DMS79 treated with DMSO at 0.1 percent for 48 hours (cell line): ENCODE data around the gene PIGS.
A peak's percentile ranks its signal among the peaks of the same experiment; 100 is the strongest.

Experiments used
- DNase-seq: peaks from one replicate; lab custom pipeline; 2025; lab: John Stamatoyannopoulos, UW

PIGS gene

DNA sequence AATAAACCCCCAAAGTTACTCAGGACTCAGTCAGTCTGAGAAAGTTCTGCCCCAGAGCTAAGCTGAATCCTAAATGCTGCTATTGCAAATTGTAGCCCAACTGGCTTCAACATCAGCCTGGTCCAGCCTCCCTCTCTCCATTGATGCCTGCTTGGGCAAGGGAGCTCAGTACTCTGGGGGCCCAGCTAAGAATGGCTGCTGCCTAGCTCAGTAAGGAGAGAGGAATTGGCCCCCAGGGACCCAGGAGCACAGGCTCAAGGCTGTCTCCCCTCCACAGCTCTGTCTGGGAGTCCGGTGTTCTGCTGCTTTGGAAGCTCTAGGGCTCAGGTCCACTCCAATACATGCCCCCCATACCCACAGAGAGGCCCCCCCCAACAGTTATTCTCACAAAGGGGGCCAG lies 20.5 kb downstream of the PIGS start:
- DNase-seq, result no peak

DNA sequence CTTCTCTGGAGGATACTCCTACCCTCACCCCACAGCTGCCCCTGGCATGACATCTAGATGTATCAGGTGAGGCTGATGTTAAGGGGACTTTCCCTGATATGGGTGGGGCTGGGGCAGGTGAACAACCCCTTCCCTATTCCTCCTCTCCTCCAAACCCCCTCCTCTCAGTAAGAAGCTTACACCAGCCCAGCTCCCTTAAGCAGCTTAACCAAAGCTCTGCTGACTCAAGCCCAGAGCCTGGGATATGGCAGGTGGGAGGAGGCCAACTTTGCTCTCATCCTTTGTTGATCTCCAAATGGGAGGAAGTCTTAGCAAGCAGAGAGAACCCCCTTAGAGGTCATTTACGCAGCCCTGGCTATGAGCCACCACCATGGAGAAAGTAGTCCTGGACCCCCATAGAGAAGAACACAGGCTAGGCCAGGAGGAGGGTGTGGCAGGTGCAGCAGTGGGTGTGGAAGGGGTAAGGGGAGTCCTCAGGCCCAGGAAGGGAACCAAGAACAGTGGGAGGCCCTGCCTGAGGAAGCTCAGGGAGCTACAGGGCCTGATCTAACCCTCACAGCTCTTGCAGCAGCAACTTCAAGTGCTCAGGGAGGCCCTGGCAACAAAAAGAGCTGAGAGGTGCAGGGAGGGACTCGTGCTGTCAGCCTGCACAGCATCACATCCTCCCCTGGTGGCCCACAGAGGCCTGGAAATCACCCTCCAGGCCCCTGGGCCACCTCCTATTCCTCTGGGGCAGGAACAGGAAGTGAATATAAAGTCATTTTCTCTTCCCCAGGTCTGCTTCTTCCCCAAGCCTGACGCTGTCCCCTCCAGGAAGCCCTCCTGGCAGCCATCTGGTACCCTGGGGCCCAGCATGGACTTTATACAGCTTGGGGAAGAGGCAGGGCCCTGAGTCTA lies 21.8 kb downstream of the PIGS start:
- no peak for DNase-seq

DNA sequence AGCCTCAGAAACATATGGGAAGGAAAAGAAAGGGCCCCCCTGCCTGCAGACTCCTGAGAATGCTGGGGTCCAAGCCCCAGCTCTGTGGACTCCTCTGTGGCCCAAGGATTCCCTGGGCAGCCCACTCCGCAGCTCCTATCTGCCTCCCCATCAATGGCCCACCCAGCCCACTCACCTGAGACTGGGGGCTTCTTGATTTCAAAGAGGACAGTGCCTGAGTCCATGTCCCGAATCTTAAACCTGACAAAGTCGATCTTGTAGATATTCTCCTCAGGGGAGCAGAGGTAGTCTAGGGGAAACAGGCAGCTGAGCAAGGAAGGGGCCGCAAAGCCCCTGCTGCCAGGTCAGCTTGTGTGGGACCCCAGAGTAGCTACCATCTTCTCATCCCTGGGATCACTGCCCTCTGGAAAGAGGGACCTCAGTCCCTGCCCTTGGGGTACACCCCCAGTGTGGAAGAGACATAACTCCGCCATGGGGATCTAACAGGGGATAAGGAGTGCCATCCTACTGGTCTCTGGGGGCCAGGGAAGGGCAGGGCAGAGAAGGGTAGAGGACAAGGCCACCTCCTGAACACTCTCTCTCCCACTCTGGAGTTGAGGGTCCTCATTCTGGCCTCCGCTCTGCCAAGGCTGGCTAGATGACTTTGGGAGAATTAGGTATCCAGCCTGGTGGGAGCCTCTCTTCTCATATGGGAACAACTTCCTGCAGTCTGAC lies 22.8 kb downstream of the PIGS start:
- DNase-seq, result no peak

DNA sequence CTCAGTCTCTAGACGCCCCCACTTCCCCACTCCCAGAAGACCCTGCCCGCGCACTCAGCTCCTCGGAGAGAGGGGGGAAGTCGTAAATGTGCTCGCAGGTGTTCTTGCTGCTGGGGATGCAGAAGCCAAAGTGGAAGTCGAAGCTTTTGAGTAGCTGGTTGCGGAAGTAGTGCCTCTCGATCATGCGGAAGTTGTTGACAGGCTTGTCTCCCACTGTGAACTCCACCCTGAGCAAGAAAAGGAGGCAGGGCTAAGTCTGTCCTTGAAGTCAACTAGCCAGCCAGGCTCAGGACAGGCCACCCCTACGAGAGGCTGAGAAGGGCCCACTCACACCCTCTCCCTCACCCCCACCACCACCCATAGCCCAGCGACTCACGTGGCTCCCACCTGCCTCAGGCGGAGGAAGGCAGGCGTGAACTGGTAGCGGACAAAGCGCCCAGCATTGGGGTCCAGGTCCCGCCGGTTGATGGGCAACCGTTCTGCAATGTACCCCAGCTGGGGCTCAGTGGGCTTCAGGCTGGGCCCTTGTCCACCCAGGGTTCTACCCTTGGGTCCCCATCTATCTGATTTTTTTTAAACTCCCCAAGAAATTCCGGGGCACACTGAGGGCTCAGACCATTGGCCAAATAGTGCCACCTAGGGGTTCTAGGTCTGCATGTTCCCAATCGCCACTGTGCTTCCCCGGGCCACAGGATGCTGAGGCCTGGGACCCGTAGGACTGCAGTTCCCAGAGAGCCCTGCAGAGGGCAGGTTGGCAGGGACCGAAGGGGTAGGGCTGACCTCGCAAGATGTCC lies 23.5 kb downstream of the PIGS start:
- DNase-seq, result no peak

DNA sequence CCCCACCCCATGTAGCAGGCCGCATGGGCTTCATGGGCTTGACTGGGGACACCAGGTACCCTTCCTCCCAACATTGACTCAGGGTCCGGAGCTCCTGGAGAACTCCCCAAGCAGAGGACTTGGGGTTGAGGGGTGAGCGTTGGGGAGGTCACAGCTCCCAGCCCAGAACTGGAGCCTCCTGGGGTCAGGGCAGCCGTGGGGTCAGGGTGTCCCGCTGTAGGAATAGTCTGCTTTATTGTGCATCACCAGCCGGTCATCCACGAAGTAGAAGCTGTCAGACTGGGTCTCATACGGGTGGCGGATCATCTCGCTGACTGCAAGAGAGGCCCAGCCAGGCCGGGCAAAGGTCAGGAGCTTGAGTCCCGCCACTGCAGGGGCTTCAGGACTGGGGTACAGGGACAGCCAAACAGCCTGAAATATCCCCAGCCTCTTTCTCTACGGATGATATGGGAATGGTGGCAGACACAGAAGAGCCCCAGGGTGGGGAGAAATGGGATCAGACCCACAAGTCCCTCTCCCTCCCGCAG lies 24.2 kb downstream of the PIGS start:
- DNase-seq, result no peak

DNA sequence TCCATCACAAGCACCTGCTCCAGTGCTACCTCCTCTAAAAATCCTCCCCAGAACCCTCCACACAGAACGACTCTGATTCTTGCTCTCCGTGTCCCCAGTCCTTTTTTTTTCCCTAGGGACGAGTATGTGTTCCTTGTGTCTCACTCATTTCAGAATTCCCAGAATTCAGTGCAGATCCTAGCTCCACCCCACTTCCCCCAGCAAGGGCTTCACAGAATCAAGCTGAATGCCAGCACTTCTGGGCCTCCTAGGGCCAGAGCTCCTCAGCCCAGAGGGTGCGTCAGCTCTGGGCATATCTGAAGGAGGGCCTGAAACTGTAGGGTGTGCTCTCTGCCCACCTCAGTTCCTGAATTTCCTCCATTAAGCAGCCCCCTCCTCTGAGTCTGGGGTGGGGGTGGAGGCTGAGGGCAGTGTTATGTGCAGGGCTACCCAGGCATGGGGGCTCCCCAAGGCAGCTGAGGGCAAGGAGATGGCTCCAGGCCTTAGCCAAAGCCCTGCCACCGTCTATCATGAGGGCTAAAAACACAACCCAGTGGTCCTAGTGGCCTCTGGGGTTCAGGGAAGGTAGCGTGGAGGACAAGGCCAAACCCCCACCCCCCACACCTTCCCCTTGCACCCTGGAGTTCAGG lies 25.4 kb downstream of the PIGS start:
- no peak for DNase-seq

DNA sequence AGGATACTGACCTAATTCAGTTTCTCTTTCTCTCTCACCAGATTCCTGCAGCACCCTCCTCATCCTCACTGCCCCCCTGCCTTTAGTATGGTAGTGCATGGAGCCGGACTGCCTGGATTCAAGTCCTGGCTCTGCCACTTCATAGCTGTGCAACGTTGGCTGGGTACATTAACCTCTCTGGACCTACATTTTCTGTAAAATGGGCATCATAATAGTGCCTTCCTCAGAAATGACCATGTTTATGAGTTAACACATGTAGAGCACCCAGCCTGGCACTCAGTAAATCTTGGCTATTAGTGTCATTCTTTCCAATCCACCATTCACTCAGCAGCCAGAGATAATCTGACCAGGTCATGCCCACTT lies 26.2 kb downstream of the PIGS start:
- no peak for DNase-seq

DNA sequence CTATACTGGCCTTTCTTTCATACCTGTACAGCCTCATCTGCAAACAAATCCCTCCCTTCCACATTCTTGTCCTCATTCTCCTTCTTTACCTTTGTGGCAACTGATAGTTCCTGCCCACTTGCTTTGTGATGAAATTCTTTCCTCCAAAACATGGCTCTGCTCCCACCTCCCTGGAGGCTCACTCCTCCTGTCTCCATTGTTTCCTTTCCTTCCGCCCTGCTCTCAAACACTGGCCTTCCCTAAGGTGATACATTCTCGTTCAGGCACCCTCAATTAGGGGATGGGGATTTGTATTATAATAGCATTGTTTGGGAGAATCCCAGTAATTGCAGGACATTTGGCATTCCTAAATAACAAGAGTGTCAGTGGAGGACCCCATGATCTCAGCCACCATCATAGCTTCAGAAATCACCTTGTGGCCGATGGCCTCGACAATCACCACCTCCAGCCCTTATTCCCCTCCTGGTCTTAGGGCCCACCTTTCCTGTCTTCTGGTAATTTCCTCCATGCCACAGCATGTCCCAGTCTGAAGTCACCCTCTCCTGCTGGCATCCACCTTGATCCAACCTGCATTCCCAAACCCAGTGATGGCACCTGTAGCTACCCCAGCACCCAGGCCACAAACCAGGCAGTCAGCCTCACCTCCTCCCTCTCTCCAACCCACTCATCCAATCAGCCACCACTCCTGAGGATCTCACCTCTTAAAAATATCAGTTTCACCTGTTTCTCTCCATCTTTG lies 26.8 kb downstream of the PIGS start:
- no peak for DNase-seq

DNA sequence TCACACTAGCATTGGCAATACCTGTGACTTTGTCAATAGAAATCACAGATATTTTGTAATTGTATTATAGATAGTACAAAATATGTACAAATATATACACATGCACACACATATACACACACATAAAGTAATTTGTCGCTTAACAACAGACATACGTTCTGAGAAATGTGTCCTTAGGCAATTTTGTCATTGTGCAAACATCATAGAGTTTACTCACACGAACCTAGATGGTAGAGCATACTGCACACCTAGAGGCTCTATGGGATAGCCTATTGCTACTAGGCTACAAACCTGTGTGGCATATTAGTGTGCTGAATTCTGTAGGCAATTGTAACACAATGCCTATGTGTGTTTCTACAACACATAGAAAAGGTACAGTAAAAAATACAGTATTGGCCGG lies 29.9 kb downstream of the PIGS start:
- DNase-seq, result no peak

DNA sequence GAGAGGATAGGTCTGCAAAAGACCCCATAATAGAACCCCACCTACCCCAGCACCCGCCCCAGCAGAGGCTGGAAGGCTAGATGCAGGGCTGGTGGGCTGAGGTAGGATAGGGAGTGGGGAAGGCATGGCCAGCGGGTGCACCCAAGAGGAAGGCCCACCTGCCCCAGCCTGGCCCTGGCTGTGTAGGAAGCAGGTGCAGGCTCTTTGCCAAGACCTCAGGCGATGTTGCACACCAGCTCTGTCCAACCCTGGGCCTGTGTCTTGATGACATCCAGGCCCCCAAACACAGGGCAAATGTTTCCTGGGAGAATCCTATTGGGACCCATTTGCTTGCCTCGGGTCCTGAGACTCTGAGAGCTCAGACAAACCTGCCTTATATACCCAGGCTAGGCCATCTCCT lies 31.1 kb downstream of the PIGS start:
- DNase-seq, result peak; percentile 9

DNA sequence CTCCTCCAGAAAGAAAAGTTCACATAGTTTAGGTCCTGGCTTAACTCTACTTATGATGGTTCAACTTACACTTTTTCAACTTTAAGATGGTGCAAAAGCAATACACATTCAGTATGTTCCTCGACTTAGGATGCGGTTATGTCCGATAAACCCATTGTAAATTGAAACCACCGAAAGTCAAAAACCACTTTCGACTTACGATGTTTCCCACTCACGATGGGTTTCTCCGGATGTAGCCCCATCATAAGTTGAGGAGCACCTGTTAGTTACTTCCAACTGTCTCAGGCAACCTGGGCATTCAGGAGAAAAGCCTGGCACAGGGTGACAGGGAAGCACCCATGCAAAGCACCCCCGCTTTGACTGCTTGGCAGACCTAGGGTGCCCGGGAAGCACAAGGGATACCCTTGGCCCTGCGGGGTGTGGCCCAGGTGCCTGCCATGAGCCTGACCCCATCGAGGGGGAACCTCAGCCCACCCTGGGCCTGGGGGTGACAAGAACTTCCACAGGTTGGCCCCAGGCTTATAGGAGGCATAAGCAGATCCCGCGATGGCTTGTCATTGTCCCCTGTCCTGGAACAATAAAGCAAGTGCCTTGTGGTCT lies 32.9 kb downstream of the PIGS start:
- no peak for DNase-seq

DNA sequence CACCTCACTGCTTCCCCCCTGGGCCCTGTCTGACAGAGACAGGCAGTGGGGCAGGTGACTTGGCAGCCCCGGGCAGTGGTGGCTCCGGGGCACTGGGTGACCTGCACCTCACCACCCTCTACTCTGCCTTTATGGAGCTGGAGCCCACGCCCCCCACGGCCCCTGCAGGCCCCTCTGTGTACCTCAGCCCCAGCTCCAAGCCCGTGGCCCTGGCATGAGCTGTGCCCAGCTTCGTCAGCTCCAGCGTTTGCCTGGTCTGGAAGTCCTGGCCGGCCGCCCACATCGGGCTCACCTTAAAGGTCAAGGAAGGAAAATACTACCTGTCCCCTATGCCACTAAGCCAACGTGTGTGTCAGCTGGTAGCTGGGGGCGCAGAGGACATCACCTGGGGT lies 34.1 kb downstream of the PIGS start:
- DNase-seq, result no peak

DNA sequence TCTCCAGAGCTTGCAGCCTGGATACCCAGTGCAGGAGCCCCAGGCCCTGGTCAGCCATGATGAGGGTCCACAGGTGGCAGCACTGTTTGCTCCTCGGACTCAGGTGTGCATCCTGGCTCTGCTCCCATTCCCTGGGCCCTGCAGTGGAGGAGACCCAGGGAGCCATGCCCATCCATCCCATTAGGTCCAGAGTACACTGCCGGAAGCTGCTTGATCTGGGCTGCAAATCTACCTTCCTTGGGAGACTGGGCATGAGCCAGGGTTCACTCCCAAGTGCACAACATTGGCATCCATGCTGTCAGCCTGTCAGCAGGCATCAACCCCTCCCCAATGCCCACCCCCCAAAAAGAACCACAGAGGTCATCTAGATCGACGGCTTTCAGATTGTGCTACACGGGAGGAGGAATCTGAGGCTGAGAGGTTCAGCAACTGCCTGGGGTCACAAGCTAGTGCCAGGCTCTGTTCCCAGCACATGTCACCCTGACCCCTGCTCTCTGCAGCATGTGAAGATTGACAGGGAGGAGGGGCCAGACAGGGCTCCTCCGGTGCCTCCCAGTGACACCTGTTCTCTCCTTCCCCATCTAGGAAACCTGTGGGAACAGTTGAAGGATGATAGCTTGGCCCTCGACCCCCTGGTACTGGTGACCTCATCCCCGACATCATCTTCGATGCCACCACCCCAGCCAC lies 34.6 kb downstream of the PIGS start:
- no peak for DNase-seq

DNA sequence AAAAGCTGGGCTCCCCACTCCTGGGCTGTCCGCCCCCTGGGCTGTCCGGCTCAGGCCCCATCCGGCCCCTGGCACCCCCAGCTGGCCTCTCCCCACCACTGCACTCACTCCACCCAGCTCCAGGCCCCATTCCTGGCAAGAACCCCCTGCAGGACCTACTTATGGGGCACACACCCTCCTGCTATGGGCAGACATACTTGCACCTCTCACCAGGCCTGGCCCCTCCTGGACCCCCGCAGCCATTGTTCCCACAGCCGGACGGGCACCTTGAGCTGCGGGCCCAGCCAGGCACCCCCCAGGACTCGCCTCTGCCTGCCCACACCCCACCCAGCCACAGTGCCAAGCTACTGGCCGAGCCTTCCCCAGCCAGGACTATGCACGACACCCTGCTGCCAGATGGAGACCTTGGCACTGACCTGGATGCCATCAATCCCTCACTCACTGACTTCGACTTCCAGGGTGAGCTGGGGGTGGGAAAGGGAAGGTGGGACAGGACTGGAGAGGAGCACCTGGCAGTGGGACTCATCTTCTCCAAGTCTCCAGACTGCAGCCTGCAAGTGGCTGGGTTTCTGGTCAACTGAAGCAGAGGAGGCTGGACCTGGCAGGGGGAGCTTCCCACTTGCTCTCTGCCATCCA lies 36.5 kb downstream of the PIGS start:
- no peak for DNase-seq

DNA sequence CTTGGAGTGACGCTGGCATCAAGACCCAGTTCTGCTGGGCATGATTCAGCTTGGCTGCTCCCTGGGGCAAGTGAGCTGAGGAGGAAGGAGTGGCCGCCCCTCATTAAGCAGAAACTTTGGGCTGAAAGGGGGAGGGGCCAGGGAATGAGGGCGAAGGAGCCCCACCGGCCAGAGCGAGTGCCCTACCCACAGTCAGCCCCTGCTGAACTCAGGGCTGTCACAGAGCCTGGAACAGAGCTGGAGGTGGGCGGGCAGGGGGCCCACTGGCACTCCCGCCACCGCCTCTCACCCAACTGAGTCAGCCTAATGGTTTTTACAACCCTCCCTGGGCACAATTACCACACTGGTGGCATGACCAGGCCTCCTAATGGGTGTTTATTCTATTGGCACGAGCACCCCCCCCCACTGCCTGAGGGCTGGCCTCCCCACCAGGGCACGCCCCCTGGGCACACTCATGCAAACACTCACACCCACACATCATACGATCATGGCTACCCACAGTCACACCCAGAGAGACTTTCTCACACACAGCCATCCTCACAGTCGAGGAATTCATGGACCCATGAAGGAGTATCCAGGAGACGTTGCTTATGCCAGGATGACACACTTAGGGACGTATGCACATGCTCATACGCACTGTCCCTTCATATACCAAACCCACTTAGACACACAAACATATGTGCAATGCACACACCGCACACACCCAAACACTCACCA lies 38.1 kb downstream of the PIGS start:
- no peak for DNase-seq

DNA sequence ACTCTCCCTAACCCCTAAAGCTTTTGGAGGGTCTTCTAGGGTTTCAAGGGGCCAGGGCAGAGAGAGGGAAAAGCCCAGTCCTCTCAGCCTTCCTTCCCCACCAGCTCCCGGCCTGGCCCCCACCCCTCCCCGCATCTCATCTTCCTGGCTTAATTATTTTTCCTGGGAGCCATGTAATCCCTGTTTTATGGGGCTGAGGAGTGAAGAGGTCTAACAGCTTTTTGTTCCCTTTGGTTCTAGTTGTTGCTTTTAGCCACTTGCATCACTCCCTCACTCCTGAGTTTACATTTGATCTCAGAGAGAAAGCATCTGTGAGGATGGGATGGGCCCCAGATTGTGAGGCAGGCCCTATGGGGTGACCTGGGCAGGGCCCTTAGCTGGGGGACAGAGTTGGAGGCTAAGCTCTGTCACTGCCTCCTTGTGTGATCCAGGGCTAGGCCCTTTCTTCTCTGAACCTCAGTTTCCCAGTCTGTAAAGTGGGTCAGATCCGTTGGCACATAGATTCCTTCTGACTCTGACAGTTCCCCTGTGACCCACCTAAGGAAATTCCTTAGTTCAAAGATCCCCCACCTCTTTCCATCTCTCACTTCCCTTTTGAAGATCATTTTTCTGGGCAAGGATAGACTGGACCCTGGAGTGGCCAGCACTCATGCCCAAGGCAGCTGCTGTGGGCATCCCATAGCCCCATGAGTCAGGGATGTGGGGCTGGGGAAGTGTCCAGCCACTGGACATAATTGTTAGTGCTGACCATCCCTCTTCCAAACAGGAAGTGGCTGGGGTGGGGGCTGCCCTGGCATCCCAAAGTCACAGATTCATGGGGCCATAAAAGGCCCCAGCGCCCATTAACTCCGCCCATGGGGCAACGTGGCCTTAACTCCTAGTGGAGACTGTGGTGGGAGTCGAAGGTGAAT lies 39.0 kb downstream of the PIGS start:
- no peak for DNase-seq

DNA sequence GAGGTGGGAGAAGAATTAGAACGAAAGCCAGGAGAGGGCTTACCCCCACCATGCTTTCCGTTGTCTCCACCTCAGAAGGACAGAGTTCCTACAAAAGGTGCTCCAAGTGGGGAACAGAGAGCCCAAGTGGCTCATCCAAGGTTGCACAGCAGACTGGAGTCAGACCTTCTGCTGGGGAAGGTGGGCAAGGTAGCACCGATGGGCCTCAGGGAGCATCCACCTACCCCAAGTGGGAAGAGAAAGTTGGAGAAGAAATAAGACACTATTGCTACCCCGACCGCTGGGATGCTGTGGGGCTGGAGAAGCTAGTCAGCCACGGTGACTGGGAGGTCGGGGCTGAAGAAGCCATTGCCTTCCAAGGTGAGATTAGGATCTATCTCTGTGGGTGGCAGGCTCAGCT lies 40.4 kb downstream of the PIGS start:
- DNase-seq, result no peak

DNA sequence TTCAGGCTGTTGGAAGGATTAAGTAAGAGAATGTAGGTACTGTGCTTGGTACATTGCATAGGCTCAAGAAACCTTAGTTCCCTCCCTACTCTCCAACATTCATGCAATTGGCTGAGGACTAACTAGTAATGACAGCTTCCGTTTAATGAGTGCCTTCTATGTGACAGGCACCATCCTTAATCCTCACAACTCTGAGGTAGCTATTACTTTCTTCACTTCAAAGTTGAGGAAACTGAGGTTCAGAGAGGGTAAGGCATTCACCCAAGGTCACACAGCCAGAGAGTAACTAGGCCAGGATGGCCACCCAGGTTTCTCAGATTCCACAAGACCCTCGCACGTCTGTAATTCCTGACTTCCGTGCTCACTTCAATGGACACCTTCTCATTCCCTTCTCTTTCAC lies 41.1 kb downstream of the PIGS start:
- no peak for DNase-seq
